T-cell (primary cell): ENCODE data around the gene PCDHGA4. TPM values are rescaled to one million over a fixed set of nuclear protein-coding genes. Genes with fewer than 3 reads are reported as not detected.
A peak's percentile ranks its signal among the peaks of the same experiment; 100 is the strongest.
"Not testable (repeated sequence)": the region's sequence is repeated elsewhere in the genome, so short reads cannot be mapped to it uniquely, and the experiment has no call there.

Experiments used
- ATAC-seq, 4 experiments: fragments of 200-7000 bp in 3 of 4; fragments of 150-1000 bp in 1 of 4; cut with Tn5 transposase; replicated peaks in 1 of 4; 1 replicate in 3 of 4; 2 replicates in 1 of 4; pipeline ENCODE4 v1.10.0; 2021; ENCODE audit warnings: moderate library complexity in 3 of 4, mild to moderate bottlenecking in 2 of 4, moderate number of reproducible peaks in 1 of 4
- CTCF ChIA-PET, 2 donors: fragments of 300-600 bp; sonication (Branson Sonifier 250); formaldehyde crosslinking; loops; one replicate each; lab custom pipeline; 2022; ENCODE audit warnings: antibody characterized with exemption in 2 of 2; lab: Charles Lee
- POLR2A ChIA-PET, 2 donors: fragments of 300-600 bp; sonication (Branson Sonifier 250); formaldehyde crosslinking; loops; one replicate each; lab custom pipeline; 2022; ENCODE audit warnings: antibody characterized with exemption in 2 of 2; lab: Charles Lee
- DNase-seq, 35 experiments: peaks; one replicate each; pipeline versions ENCODE4 v3.0.0 to v3.0.0-alpha.2; 2013 to 2023
- H3K27ac ChIP-seq: one replicate; pipeline ENCODE4 v1.5.1; 2013; ENCODE audit warnings: low read length
- H3K27me3 ChIP-seq, 2 experiments: replicated peaks in 1 of 2; 1 replicate in 1 of 2; 2 replicates in 1 of 2; pipeline versions ENCODE4 v1.6.1 to v1.7.0; 2013; ENCODE audit warnings: low read length in 1 of 2, mixed read lengths in 1 of 2; ENCODE audit not compliant: control insufficient read depth in 2 of 2, insufficient read depth in 2 of 2; ENCODE audit errors: extremely low read depth in 1 of 2
- H3K36me3 ChIP-seq, 2 donors: 1 replicate in 1 of 2; 2 replicates in 1 of 2; pipeline versions ENCODE4 v1.6.1 to v1.7.0; 2013; ENCODE audit warnings: low read length in 1 of 2; ENCODE audit not compliant: control insufficient read depth in 2 of 2, insufficient read depth in 1 of 2; ENCODE audit errors: extremely low read depth in 1 of 2
- H3K4me1 ChIP-seq, 2 experiments: 1 replicate in 1 of 2; 2 replicates in 1 of 2; pipeline versions ENCODE4 v1.6.1 to v1.7.0; 2013; ENCODE audit warnings: low read length in 2 of 2, mixed read lengths in 1 of 2; ENCODE audit not compliant: insufficient read depth in 2 of 2, control insufficient read depth in 1 of 2; ENCODE audit errors: extremely low read depth in 1 of 2
- H3K4me3 ChIP-seq, 2 donors: 1 replicate in 1 of 2; 2 replicates in 1 of 2; pipeline versions ENCODE4 v1.5.1 to v1.7.0; 2013; ENCODE audit warnings: mild to moderate bottlenecking in 2 of 2, low read length in 1 of 2, moderate library complexity in 1 of 2; ENCODE audit not compliant: control insufficient read depth in 1 of 2; ENCODE audit errors: extremely low read depth in 1 of 2
- H3K9me3 ChIP-seq: 2 replicates; pipeline ENCODE4 v1.7.0; 2013
- H3K27ac Mint-ChIP-seq, 2 donors: one replicate each; pipeline ENCODE4 v1.8.0; 2020 to 2021; ENCODE audit warnings: mild to moderate bottlenecking in 2 of 2, mixed read lengths in 2 of 2
- H3K27me3 Mint-ChIP-seq, 2 donors: one replicate each; pipeline ENCODE4 v1.8.0; 2021 to 2022; ENCODE audit warnings: mixed read lengths in 2 of 2
- H3K36me3 Mint-ChIP-seq: one replicate; pipeline ENCODE4 v1.8.0; 2021; ENCODE audit warnings: mixed read lengths
- H3K4me1 Mint-ChIP-seq, 3 donors: one replicate each; pipeline ENCODE4 v1.8.0; 2020 to 2022; ENCODE audit warnings: mixed read lengths in 3 of 3, mild to moderate bottlenecking in 1 of 3
- H3K4me3 Mint-ChIP-seq, 3 donors: one replicate each; pipeline ENCODE4 v1.8.0; 2020 to 2022; ENCODE audit warnings: mild to moderate bottlenecking in 3 of 3, mixed read lengths in 3 of 3, moderate library complexity in 3 of 3
- H3K9me3 Mint-ChIP-seq, 3 donors: one replicate each; pipeline ENCODE4 v1.8.0; 2020 to 2022; ENCODE audit warnings: mixed read lengths in 3 of 3
- WGBS: methylation state at CpG from one replicate; pipeline ENCODE4 v1.1.5; 2013; ENCODE audit warnings: missing lambda C conversion rate; ENCODE audit not compliant: insufficient coverage; 5-methylcytosine and 5-hydroxymethylcytosine counted together
- total RNA-seq, 35 experiments: library from RNA in 6 of 35; stranded (reverse) in 6 of 35; fragments of 120-200 nt in 1 of 35; gene quantifications; one replicate each; pipeline versions ENCODE4 v1.2.1 to v1.2.4 and lab custom pipeline; 2013 to 2026

Gene PCDHGA4
- total RNA-seq, 5 donors from 2014 or later (not counting 1 experiment from before 2014, with no cell fraction given), result 0.18 to 0.37 (median 0.28) TPM; not detected in 1

- ATAC-seq (peak; percentile 76 to 84 (median 80)), DNase-seq (peak in 11 of 35 experiments; percentile 18 to 38 (median 25))
- H3K4me3 Mint-ChIP-seq, result peak within 1 kb of the TSS; percentile 24 to 40 (median 39)
- not testable (repeated sequence) for H3K36me3 ChIP-seq, H3K27ac ChIP-seq, H3K4me1 ChIP-seq, H3K27ac Mint-ChIP-seq, H3K4me1 Mint-ChIP-seq, H3K36me3 Mint-ChIP-seq
- POLR2A ChIA-PET, result interaction anchor here in 1 of 2 donors (0.6 kb wide), 1 partner anchor 164 kb away, joined by 3 read pairs; no protein-coding TSS in a partner anchor
- Histone ChIP-seq H3K9me3 (peaks cover 12% of the 10 kb centered on the region), H3K27me3 (peaks cover 22 to 53% of the 10 kb centered on the region in 2 experiments), H3K4me3 (peak within 1 kb of the TSS in 1 of 2 donors; percentile 38)
- CTCF ChIA-PET, result interaction anchor here in 1 of 2 donors (1.1 to 2.1 kb wide), 5 partner anchors 15 to 169 kb away, joined by 3 to 8 read pairs (median 5); partner anchors contain the start of genes PCDHGA10 and TAF7
- WGBS, result 22% methylated on average over 11 of the region's 43 CpGs
- peaks cover 53 to 74% of the 10 kb centered on the region in 2 donors for H3K27me3 Mint-ChIP-seq
- peaks cover 11 to 29% (median 20%) of the 10 kb centered on the region in 3 donors for H3K9me3 Mint-ChIP-seq
These were observed 43.1 kb downstream of the PCDHGA4 start, which contains the start of gene PCDHGB5 for GRCh38 chr5:141397756-141398551. PCDHGB5 (plus strand) TSS chr5:141397947; CDS start chr5:141398128, 181 bp downstream.

GRCh38 chr5:141398608-141399007 is 43.8 kb downstream of the PCDHGA4 start:
- WGBS, result 43% methylated on average over 13 of the region's 15 CpGs
- Mint-ChIP-seq H3K27me3 (peaks cover 56 to 74% of the 10 kb centered on the region in 2 donors), H3K9me3 (peaks cover 12 to 30% (median 23%) of the 10 kb centered on the region in 3 donors), H3K4me1 (peaks cover 0 to 2% (median 0%) of the 10 kb centered on the region in 3 donors), H3K36me3 (peaks cover 8% of the 10 kb centered on the region), H3K4me3 (no peak overlapping the region), H3K27ac (no peak overlapping the region)
- peaks cover 0 to 9% of the 10 kb centered on the region in 2 experiments for H3K4me1 ChIP-seq
- ATAC-seq (no peak), DNase-seq (no peak)
- H3K9me3 ChIP-seq, result peaks cover 9% of the 10 kb centered on the region
- no peak overlapping the region for H3K27ac ChIP-seq
- H3K36me3 ChIP-seq, result no peaks in the 10 kb centered on the region
- peaks cover 20 to 55% of the 10 kb centered on the region in 2 experiments for H3K27me3 ChIP-seq
- ChIA-PET CTCF (interaction anchor here in 1 of 2 donors (1.6 to 2.1 kb wide), 2 partner anchors 14 to 126 kb away, joined by 5 to 7 read pairs; partner anchors contain the start of gene PCDHGA10), POLR2A (no interaction called here)
- H3K4me3 ChIP-seq, result no peak overlapping the region

- Histone ChIP-seq H3K4me3 (no peak overlapping the region), H3K27me3 (peaks cover 20 to 52% of the 10 kb centered on the region in 2 experiments), H3K9me3 (peaks cover 8% of the 10 kb centered on the region), H3K4me1 (peaks cover 0 to 9% of the 10 kb centered on the region in 2 experiments), H3K36me3 (no peaks in the 10 kb centered on the region), H3K27ac (no peak overlapping the region)
- H3K9me3 Mint-ChIP-seq, result peaks cover 11 to 30% (median 21%) of the 10 kb centered on the region in 3 donors
- peaks cover 56 to 74% of the 10 kb centered on the region in 2 donors for H3K27me3 Mint-ChIP-seq
- 45% methylated on average over 60 of the region's 61 CpGs for WGBS
- no peak for ATAC-seq
- no peak for DNase-seq
- peaks cover 0 to 2% (median 0%) of the 10 kb centered on the region in 3 donors for H3K4me1 Mint-ChIP-seq
- H3K36me3 Mint-ChIP-seq, result peaks cover 8% of the 10 kb centered on the region
- POLR2A ChIA-PET, result no interaction called here
- H3K27ac Mint-ChIP-seq, result peak overlapping the region in 1 of 2 donors; percentile 77
- no peak overlapping the region for H3K4me3 Mint-ChIP-seq
- CTCF ChIA-PET, result no interaction called here
These were observed 44.9 kb downstream of the PCDHGA4 start for GRCh38 chr5:141399555-141400258.

GRCh38 chr5:141402553-141403243 is 47.9 kb downstream of the PCDHGA4 start, which contains the start of gene PCDHGA9:
PCDHGA9 (plus strand) TSS chr5:141402778; CDS start chr5:141402953, 175 bp downstream.
- Histone ChIP-seq H3K9me3 (peaks cover 12% of the 10 kb centered on the region), H3K27ac (no peak within 1 kb of the TSS), H3K27me3 (peaks cover 19 to 56% of the 10 kb centered on the region in 2 experiments), H3K36me3 (no peaks in the 10 kb centered on the region), H3K4me3 (peak within 1 kb of the TSS in 1 of 2 donors; percentile 20), H3K4me1 (peaks cover 0 to 8% of the 10 kb centered on the region in 2 experiments)
- peaks cover 8% of the 10 kb centered on the region for H3K36me3 Mint-ChIP-seq
- H3K4me1 Mint-ChIP-seq, result peaks cover 0 to 5% (median 0%) of the 10 kb centered on the region in 3 donors
- H3K9me3 Mint-ChIP-seq, result peaks cover 11 to 28% (median 27%) of the 10 kb centered on the region in 3 donors
- peak within 1 kb of the TSS; percentile 49 to 57 (median 55) for H3K4me3 Mint-ChIP-seq
- WGBS, result 21% methylated on average over 20 of the region's 27 CpGs
- CTCF ChIA-PET, result interaction anchor here in 1 of 2 donors (1.0 kb wide), 1 partner anchor 161 kb away, joined by 4 read pairs; no protein-coding TSS in a partner anchor
- H3K27ac Mint-ChIP-seq, result no peak within 1 kb of the TSS
- DNase-seq (peak in 1 of 35 experiments; percentile 21), ATAC-seq (no peak)
- peaks cover 64 to 75% of the 10 kb centered on the region in 2 donors for H3K27me3 Mint-ChIP-seq
- POLR2A ChIA-PET, result no interaction called here

- H3K36me3 Mint-ChIP-seq, result peaks cover 10% of the 10 kb centered on the region
- no peak for ATAC-seq
- peaks cover 0 to 7% (median 2%) of the 10 kb centered on the region in 3 donors for H3K4me1 Mint-ChIP-seq
- POLR2A ChIA-PET, result no interaction called here
- Histone ChIP-seq H3K9me3 (peaks cover 12% of the 10 kb centered on the region), H3K27ac (no peak overlapping the region), H3K4me1 (peaks cover 0 to 6% of the 10 kb centered on the region in 2 experiments), H3K4me3 (no peak overlapping the region), H3K36me3 (no peaks in the 10 kb centered on the region), H3K27me3 (peaks cover 19 to 60% of the 10 kb centered on the region in 2 experiments)
- no peak overlapping the region for H3K27ac Mint-ChIP-seq
- DNase-seq, result no peak
- CTCF ChIA-PET, result interaction anchor here (0.6 to 1.0 kb wide), 3 partner anchors 12 to 161 kb away, joined by 3 to 4 read pairs (median 4); no protein-coding TSS in a partner anchor
- peaks cover 69 to 82% of the 10 kb centered on the region in 2 donors for H3K27me3 Mint-ChIP-seq
- whole genome bisulfite sequencing, result 38% methylated on average over 16 of the region's 22 CpGs
- H3K4me3 Mint-ChIP-seq, result no peak overlapping the region
- H3K9me3 Mint-ChIP-seq, result peaks cover 11 to 31% (median 30%) of the 10 kb centered on the region in 3 donors
These were observed 48.6 kb downstream of the PCDHGA4 start for GRCh38 chr5:141403387-141403786.
